ENCODE data around the gene TRPM4. TPM values are rescaled to one million over a fixed set of nuclear protein-coding genes. Genes with fewer than 3 reads are reported as not detected.

TRPM4 gene
- total RNA-seq, 2 donors from 2014 or later: 24.4 to 30.6 TPM

DNA sequence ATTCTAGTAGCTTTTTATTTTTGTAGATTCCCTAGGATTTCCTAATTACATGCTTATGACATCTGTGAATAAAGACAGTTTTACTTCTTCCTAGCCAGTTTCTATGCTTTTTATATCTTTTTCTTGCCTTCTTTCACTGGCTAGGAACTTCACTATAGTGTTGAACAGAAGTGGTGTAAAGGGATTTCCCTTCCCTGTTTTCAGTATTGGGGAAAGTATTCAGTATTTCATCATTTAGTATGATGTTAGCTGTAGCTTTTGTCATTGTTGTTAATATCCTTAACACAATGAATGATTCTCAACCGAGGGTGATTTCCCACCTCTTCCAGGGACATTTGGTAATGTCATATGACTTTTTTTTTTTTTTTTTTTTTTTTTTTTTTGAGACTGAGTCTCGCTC is 90.1 kb downstream of the TRPM4 start:
- DNase-seq (no peak), ATAC-seq (no peak)
- intact Hi-C loops (cut with DNase I): no loop called here

DNA sequence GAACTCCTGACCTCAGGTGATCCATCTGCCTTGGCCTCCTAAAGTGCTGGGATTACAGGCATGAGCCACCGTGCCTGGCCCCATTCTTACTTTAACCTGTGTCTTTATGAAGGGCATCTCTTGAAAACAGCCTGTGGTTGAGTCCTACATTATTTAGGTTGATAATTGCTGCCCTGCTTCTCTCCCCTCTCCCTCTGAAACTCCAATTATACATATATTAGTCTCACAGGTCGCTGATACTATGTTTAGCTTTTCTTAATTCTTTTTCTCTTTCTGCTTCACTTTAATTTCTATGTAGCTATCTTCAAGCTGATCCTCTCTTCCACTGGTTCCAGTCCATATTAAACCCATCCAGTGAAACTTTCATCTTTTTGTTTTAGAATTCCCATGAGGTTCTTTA is 92.3 kb downstream of the TRPM4 start:
- ATAC-seq: no peak
- intact Hi-C loops (cut with DNase I): no loop called here
- no peak for DNase-seq

DNA sequence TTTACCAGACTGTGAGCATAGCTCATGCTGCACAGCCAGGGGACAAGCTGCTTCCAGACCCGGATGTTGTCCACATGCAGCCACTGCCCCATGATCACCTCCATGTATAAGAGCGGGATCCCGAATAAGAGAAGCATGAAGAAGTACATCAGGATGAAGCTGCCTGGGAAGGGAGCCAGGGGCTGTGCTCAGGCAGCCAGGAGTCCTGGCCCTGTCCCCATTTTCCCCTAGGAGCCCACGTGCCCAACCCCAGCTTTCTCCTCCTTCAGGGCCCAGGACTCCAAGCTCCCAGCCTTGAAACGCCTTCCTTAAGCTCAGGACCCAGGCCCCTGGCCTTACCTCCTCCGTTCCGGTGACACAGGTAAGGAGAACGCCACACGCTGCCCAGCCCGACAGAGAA is 98.1 kb downstream of the TRPM4 start:
- ATAC-seq: no peak
- DNase-seq: no peak
- intact Hi-C loops (cut with DNase I): no loop called here

DNA sequence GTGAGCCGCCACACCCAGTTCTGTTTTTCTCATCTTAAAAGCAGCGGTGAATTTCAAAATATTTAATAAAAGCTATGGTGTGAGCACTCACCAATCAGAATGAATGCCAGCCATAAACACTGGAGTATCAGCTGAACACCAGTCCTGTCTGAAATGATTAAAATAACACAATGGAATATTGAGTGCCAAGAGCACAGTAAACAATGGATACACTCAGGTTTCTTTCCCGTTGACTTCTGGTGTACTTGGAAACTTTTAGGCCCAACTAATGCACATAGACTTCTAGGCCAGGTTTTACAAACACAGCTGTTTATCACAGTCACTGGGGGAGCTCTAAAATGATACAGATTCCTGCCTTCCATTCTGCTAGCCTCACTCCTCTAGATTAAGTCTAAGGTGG is 99.1 kb downstream of the TRPM4 start:
- intact Hi-C loops (cut with DNase I): no loop called here
- ATAC-seq: no peak

More for the DNA sequence above, 99.1 kb downstream of the TRPM4 start:
- DNase-seq: no peak

Other genes with a start within 250 kb of the TRPM4 start
- gene DHDH, start 224.1 kb upstream of the TRPM4 start, total RNA-seq: not detected
- gene BAX, start 202.9 kb upstream of the TRPM4 start, total RNA-seq: 10 to 100 TPM; 28.8 to 36.1 TPM
- gene FTL, start 192.5 kb upstream of the TRPM4 start, total RNA-seq: 1,000 to 10,000 TPM; 1,813 to 2,086 TPM
- 10 to 100 TPM; 66.4 to 95.7 TPM for gene GYS1, start 164.5 kb upstream of the TRPM4 start, total RNA-seq
- gene RUVBL2, start 163.9 kb upstream of the TRPM4 start, total RNA-seq: 10 to 100 TPM; 39.3 to 50.0 TPM
- gene LHB, start 140.7 kb upstream of the TRPM4 start, total RNA-seq: under 1 TPM in 1 of 2 donors, not detected in 1; 0.55 TPM
- gene CGB3, start 133.5 kb upstream of the TRPM4 start, total RNA-seq: not detected
- gene CGB2, start 125.9 kb upstream of the TRPM4 start, total RNA-seq: not detected
- gene CGB1, start 120.9 kb upstream of the TRPM4 start, total RNA-seq: not detected
- gene CGB5, start 113.9 kb upstream of the TRPM4 start, total RNA-seq: not detected
- not detected for gene CGB8, start 108.7 kb upstream of the TRPM4 start, total RNA-seq
- under 1 TPM in 1 of 2 donors, not detected in 1; 0.29 TPM for gene CGB7, start 100.0 kb upstream of the TRPM4 start, total RNA-seq
- gene NTF4, start 93.0 kb upstream of the TRPM4 start, total RNA-seq: 1 to 10 TPM in 1 of 2 donors, under 1 TPM in 1; 0.81 to 1.2 TPM
- 1 to 10 TPM; 2.4 to 3.0 TPM for gene KCNA7, start 85.1 kb upstream of the TRPM4 start, total RNA-seq
- 100 to 1,000 TPM in 1 of 2 donors, 10 to 100 TPM in 1; 98.3 to 134 TPM for gene SNRNP70, start 72.3 kb upstream of the TRPM4 start, total RNA-seq
- gene LIN7B, start 43.4 kb upstream of the TRPM4 start, total RNA-seq: 10 to 100 TPM; 11.4 to 14.9 TPM
- gene C19orf73, start 38.6 kb upstream of the TRPM4 start, total RNA-seq: 1 to 10 TPM in 1 of 2 donors, under 1 TPM in 1; 0.47 to 1.6 TPM
- 10 to 100 TPM in 1 of 2 donors, 1 to 10 TPM in 1; 6.7 to 11.5 TPM for gene PPFIA3, start 38.2 kb upstream of the TRPM4 start, total RNA-seq
- 100 to 1,000 TPM; 480 to 499 TPM for gene HRC, start 2.4 kb upstream of the TRPM4 start, total RNA-seq
- gene SLC6A16, start 167.4 kb downstream of the TRPM4 start, total RNA-seq: 1 to 10 TPM; 1.1 to 2.0 TPM
- gene CD37, start 177.6 kb downstream of the TRPM4 start, total RNA-seq: 10 to 100 TPM in 1 of 2 donors, 1 to 10 TPM in 1; 7.1 to 10.6 TPM
- gene TEAD2, start 204.6 kb downstream of the TRPM4 start, total RNA-seq: 10 to 100 TPM; 43.8 to 45.0 TPM
- not detected for gene DKKL1, start 206.1 kb downstream of the TRPM4 start, total RNA-seq
- not detected for gene KASH5, start 230.5 kb downstream of the TRPM4 start, total RNA-seq